Inflammatory macrophage treated with lipopolysaccharide for 1 hour (primary cell): Measurements from ENCODE around the gene ABCC1.
A peak's percentile ranks its signal among the peaks of the same experiment; 100 is the strongest.

Experiments used
- DNase-seq, 2 donors: peaks; one replicate each; pipeline ENCODE4 v3.0.0-alpha.2; 2020 to 2022

ABCC1 gene

GRCh38 chr16:15967655-15968315 is 18.4 kb downstream of the ABCC1 start:
- DNase-seq = no peak

GRCh38 chr16:15970202-15970601 is 20.8 kb downstream of the ABCC1 start:
- no peak for DNase-seq

GRCh38 chr16:15970743-15971439 is 21.5 kb downstream of the ABCC1 start:
- no peak for DNase-seq

- DNase-seq = no peak
Measured at GRCh38 chr16:15971440-15971815, 22.0 kb downstream of the ABCC1 start.

- no peak for DNase-seq
Measured at GRCh38 chr16:15972046-15972868, 22.8 kb downstream of the ABCC1 start.

GRCh38 chr16:15973421-15973820 is 24.0 kb downstream of the ABCC1 start:
- no peak for DNase-seq

- DNase-seq = no peak
Measured at GRCh38 chr16:15974057-15974456, 24.6 kb downstream of the ABCC1 start.

- no peak for DNase-seq
Measured at GRCh38 chr16:15975172-15975571, 25.8 kb downstream of the ABCC1 start.

GRCh38 chr16:15976225-15976812 is 26.9 kb downstream of the ABCC1 start:
- DNase-seq = no peak

GRCh38 chr16:15976929-15977637 is 27.7 kb downstream of the ABCC1 start:
- DNase-seq = peak; percentile 89 to 93

- DNase-seq = no peak
Measured at GRCh38 chr16:15979801-15980200, 30.4 kb downstream of the ABCC1 start.

GRCh38 chr16:15980329-15980728 is 30.9 kb downstream of the ABCC1 start:
- peak in 1 of 2 donors; percentile 39 for DNase-seq

- DNase-seq = no peak
Measured at GRCh38 chr16:15981382-15981781, 32.0 kb downstream of the ABCC1 start.

- peak; percentile 21 to 41 for DNase-seq
Measured at GRCh38 chr16:15982194-15982915, 32.9 kb downstream of the ABCC1 start.

- DNase-seq = no peak
Measured at GRCh38 chr16:15983898-15984297, 34.5 kb downstream of the ABCC1 start.

GRCh38 chr16:15985144-15985543 is 35.7 kb downstream of the ABCC1 start:
- DNase-seq = no peak

GRCh38 chr16:15986261-15986660 is 36.8 kb downstream of the ABCC1 start:
- DNase-seq = no peak

- DNase-seq = no peak
Measured at GRCh38 chr16:15988268-15989013, 39.0 kb downstream of the ABCC1 start.

- no peak for DNase-seq
Measured at GRCh38 chr16:15990902-15991301, 41.5 kb downstream of the ABCC1 start.

GRCh38 chr16:15993128-15993527 is 43.7 kb downstream of the ABCC1 start:
- DNase-seq = no peak

GRCh38 chr16:15993541-15993940 is 44.1 kb downstream of the ABCC1 start:
- DNase-seq = no peak
